Lower lobe of right lung (tissue), 2 donors: Measurements from ENCODE around the gene KDM1A. TPM values are rescaled to one million over a fixed set of nuclear protein-coding genes. Genes with fewer than 3 reads are reported as not detected.

Experiments
- ATAC-seq, 2 donors: fragments of 200-7000 bp; cut with Tn5 transposase; one replicate each; pipeline ENCODE4 v1.9.1; 2020 to 2022; ENCODE audit warnings: mild to moderate bottlenecking in 2 of 2, moderate library complexity in 2 of 2
- DNase-seq: peaks from one replicate; pipeline ENCODE4 v3.0.0-alpha.2; 2020
- H3K27ac ChIP-seq: fragments of 200-600 bp; one replicate; pipeline ENCODE4 v1.8.0; 2022
- H3K27me3 ChIP-seq: fragments of 200-600 bp; one replicate; pipeline ENCODE4 v1.8.0; 2022; ENCODE audit warnings: low read depth
- H3K36me3 ChIP-seq: fragments of 200-600 bp; one replicate; pipeline ENCODE4 v1.8.0; 2022; ENCODE audit warnings: mild to moderate bottlenecking
- H3K4me1 ChIP-seq: fragments of 200-600 bp; one replicate; pipeline ENCODE4 v1.8.0; 2022
- H3K4me3 ChIP-seq: fragments of 200-600 bp; one replicate; pipeline ENCODE4 v1.8.0; 2022; ENCODE audit warnings: mild to moderate bottlenecking
- H3K9me3 ChIP-seq: fragments of 200-600 bp; one replicate; pipeline ENCODE4 v1.8.0; 2022
- intact Hi-C: fragments of 100-400 bp; cut with DNase I; formaldehyde crosslinking; loops from one replicate; pipeline ENCODE4 v1.11.0; 2022
- total RNA-seq: library from RNA; stranded (reverse); fragmentation: NEBNext Ultra II Directional; extraction: Animal tissue kit (Norgen Biotek cat#: 25700); gene quantifications from one replicate; pipeline ENCODE4 v1.2.1, GENCODE V29; 2021
- TF ChIP-seq, protein P1 (sequence below): fragments of 200-600 bp; IDR thresholded peaks from one replicate; pipeline ENCODE4 v1.8.0; 2022; ENCODE audit warnings: antibody characterized with exemption, mild to moderate bottlenecking
- donor health status: DM: no; HTN: yes; CAD: no; lungs with severe emphysema.

Gene KDM1A
- total RNA-seq, 1 donor from 2014 or later, result 38.6 TPM

DNA sequence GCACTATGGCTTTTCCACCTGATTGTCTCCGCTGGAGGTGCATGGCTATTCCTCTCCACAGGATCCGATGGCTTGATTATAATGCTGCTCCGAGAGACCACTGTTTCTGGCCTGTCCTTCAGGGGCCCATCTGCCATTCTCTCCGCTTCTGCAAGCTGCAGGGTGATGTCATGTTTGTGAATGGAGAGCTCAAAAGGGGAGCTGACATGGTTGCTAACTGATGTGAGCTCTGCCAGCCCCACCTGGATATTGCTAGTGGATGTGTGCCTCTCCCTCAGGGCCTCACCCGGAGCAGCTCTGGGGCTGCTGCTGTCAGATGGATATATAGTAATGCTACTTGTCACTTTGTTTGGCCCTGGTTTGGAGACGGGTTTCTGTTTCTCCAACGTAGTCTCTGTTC lies 72.3 kb downstream of the KDM1A start:
- Histone ChIP-seq H3K9me3 (no peaks in the 10 kb centered on the region), H3K4me1 (no peaks in the 10 kb centered on the region), H3K27ac (no peak overlapping the region), H3K27me3 (no peaks in the 10 kb centered on the region), H3K36me3 (peaks cover 65% of the 10 kb centered on the region), H3K4me3 (no peak overlapping the region)
- ATAC-seq (no peak), DNase-seq (no peak)
- intact Hi-C loops, result no loop called here
- TF ChIP-seq, protein P1, sequence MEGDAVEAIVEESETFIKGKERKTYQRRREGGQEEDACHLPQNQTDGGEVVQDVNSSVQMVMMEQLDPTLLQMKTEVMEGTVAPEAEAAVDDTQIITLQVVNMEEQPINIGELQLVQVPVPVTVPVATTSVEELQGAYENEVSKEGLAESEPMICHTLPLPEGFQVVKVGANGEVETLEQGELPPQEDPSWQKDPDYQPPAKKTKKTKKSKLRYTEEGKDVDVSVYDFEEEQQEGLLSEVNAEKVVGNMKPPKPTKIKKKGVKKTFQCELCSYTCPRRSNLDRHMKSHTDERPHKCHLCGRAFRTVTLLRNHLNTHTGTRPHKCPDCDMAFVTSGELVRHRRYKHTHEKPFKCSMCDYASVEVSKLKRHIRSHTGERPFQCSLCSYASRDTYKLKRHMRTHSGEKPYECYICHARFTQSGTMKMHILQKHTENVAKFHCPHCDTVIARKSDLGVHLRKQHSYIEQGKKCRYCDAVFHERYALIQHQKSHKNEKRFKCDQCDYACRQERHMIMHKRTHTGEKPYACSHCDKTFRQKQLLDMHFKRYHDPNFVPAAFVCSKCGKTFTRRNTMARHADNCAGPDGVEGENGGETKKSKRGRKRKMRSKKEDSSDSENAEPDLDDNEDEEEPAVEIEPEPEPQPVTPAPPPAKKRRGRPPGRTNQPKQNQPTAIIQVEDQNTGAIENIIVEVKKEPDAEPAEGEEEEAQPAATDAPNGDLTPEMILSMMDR, result no peak

DNA sequence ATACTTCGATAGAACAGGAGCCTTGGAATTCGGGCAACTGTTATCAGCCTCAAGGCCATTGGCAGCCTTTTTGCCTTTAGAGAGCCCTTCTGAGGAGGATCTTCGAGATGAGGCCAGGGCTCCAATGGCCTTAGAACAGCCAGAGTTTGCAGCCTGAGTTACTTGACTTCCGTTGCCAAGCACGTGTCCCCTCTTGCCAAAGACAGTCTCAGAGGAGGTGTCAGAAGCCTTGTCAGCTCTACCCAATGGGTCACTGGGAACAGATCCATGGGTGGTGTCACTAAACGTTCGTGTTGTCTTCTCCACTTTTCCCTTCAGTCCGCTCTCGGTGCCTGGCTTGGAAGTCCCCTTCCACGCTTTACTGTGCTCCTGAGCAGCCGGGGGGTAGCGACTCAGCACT lies 73.2 kb downstream of the KDM1A start:
- H3K27me3 ChIP-seq, result no peaks in the 10 kb centered on the region
- intact Hi-C loops, result no loop called here
- TF ChIP-seq, protein P1, result no peak

DNA sequence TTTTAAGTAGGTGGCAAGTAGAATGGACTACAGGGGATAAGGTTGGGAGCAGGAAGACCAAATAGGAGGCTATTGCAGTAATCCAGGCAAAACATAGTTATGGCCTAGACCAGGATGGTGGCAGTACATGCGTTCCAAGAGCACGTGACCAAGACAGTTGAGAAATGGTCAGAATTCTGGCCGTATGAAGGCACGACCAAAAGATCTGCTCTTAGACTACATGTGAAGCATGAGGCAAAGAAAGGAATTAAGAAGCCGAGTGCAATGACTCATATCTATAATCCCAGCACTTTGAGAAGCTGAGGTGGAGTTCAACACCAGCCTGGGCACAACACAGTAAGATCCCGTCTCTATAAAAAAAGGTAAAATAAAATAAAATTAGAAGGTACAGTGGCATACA lies 78.0 kb downstream of the KDM1A start:
- H3K27ac ChIP-seq, result no peak overlapping the region
- TF ChIP-seq, protein P1, result no peak
- no peak for ATAC-seq
- no peaks in the 10 kb centered on the region for H3K9me3 ChIP-seq
- no peak overlapping the region for H3K4me3 ChIP-seq
- H3K36me3 ChIP-seq, result peaks cover 21% of the 10 kb centered on the region
- no peaks in the 10 kb centered on the region for H3K27me3 ChIP-seq
- no peak for DNase-seq
- H3K4me1 ChIP-seq, result peaks cover 40% of the 10 kb centered on the region
- intact Hi-C loops, result loop anchor here (5.0 kb wide), 1 partner anchor 85 kb away; no protein-coding TSS in a partner anchor

More for the DNA sequence above, 73.2 kb downstream of the KDM1A start:
- no peak overlapping the region for H3K27ac ChIP-seq
- no peak for DNase-seq
- H3K9me3 ChIP-seq, result no peaks in the 10 kb centered on the region
- H3K4me3 ChIP-seq, result no peak overlapping the region
- peak in 1 of 2 donors; percentile 25 for ATAC-seq
- H3K4me1 ChIP-seq, result no peaks in the 10 kb centered on the region
- peaks cover 56% of the 10 kb centered on the region for H3K36me3 ChIP-seq

DNA sequence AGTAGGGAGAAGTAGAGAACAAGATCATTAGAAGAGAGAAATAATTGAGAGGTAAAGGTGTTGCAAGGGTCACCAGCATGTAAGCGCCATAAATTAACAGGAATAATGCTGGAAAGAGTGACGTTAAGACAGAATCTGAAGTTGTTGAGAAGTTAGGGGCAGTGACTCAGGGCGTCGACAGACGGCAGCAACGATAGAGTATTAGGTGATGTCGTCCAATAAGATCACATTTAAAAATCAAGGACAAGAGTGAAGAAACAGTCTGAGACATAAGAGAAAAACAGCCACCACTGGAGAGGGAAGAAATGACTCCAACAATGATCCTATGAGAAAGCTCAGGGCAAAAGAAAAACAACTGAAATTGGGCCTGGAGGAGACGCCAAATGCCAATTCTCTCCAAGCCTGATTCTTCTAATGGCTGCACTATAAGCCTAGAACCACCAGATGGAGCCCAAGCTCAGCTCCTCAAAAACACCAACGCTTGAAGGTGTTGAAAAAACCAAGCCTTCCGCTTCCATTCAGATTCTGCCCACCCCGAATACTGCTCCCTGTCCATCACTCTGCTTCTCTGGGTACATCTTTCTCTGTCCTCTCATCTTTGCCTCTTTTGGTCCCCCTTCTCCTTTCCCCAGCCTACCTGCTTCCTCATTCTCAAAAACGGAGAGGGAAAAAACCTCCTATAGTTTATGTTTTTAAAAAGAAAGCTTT lies 79.3 kb downstream of the KDM1A start:
- H3K27me3 ChIP-seq, result no peaks in the 10 kb centered on the region
- no peak for DNase-seq
- no peak overlapping the region for H3K27ac ChIP-seq
- H3K9me3 ChIP-seq, result no peaks in the 10 kb centered on the region
- intact Hi-C loops, result loop anchor here (5.0 kb wide), 1 partner anchor 84 kb away; no protein-coding TSS in a partner anchor
- H3K4me1 ChIP-seq, result peaks cover 51% of the 10 kb centered on the region
- H3K36me3 ChIP-seq, result peaks cover 8% of the 10 kb centered on the region
- TF ChIP-seq, protein P1, result peak; percentile 88
- H3K4me3 ChIP-seq, result no peak overlapping the region
- ATAC-seq, result peak; percentile 79 to 84

DNA sequence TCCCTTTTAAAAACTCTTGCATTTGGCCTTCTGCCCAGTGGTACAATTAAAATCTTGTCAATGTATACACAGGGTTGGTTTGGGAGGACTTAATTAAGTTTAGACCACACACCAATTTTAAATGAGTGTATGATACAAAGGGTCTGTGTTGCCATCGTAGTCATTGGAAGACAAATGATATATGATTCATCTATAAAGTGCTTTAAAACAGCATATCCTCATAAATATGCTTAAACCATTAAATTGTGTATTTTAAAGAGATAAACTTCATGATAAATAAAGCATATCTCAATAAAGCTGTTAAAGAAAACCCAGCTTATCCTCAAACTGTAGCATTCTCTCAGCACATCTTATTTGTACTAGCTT lies 79.9 kb downstream of the KDM1A start:
- TF ChIP-seq, protein P1, result no peak
- intact Hi-C loops, result loop anchor here (5.0 kb wide), 1 partner anchor 83 kb away; no protein-coding TSS in a partner anchor
- Histone ChIP-seq H3K9me3 (no peaks in the 10 kb centered on the region), H3K27me3 (no peaks in the 10 kb centered on the region), H3K4me1 (peaks cover 51% of the 10 kb centered on the region), H3K27ac (no peak overlapping the region), H3K4me3 (no peak overlapping the region), H3K36me3 (peaks cover 2% of the 10 kb centered on the region)
- ATAC-seq, result no peak
- no peak for DNase-seq
